Prostate gland (tissue), 2 donors: ENCODE results near the gene INHBE.

Experiments
- POLR2A ChIP-seq: fragments of 450-650 bp; IDR thresholded peaks from one replicate; pipeline ENCODE4 v1.6.1; 2016; ENCODE audit warnings: antibody characterized with exemption, mild to moderate bottlenecking
- POLR2AphosphoS5 ChIP-seq: sonication (generic); formaldehyde crosslinking; IDR thresholded peaks from one replicate; pipeline ENCODE4 v1.6.1; 2017; ENCODE audit warnings: antibody characterized with exemption
- TF ChIP-seq, protein P1 (sequence below), 4 experiments: fragments of 200-600 bp in 2 of 4; fragments of 450-650 bp in 2 of 4; sonication (generic) in 2 of 4; IDR thresholded peaks; 1 replicate in 3 of 4; 2 replicates in 1 of 4; pipeline ENCODE4 v1.5.1; 2016 to 2019; ENCODE audit warnings: antibody characterized with exemption in 4 of 4, mild to moderate bottlenecking in 2 of 4, moderate library complexity in 2 of 4

DNA sequence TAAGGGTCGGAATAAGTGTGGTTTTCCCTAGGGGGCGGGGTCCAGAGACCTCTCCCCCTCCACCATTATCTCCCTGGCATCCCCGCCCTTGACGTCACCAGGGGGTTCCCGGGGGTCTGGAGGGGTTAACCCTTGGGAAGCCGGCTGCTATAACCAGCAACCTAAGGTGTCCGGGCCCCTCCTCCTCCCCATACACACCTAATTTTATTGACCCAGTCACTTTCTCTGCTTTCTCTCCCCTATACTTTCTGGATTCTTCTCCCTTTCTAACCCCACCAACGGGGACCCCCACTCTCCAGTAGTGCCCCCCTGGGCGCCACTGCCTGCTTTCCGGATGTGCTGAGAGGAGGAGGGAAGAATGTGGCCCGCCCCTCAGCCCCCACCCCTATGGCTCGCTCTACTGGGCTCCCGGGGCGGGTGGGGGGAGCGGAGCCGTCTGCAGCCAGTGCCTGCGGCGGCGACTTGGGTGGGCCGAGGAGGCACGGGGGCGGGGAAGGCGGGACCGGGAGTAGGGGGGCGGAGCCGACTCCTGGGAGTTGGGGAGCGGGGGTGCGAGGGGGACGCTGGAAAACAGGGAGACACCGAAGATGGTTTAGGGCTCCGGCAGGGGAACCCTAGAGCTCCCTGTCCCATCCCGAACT lies 6.3 kb downstream of the INHBE start:
- TF ChIP-seq POLR2A (no peak), POLR2AphosphoS5 (no peak)
- TF ChIP-seq, protein P1, sequence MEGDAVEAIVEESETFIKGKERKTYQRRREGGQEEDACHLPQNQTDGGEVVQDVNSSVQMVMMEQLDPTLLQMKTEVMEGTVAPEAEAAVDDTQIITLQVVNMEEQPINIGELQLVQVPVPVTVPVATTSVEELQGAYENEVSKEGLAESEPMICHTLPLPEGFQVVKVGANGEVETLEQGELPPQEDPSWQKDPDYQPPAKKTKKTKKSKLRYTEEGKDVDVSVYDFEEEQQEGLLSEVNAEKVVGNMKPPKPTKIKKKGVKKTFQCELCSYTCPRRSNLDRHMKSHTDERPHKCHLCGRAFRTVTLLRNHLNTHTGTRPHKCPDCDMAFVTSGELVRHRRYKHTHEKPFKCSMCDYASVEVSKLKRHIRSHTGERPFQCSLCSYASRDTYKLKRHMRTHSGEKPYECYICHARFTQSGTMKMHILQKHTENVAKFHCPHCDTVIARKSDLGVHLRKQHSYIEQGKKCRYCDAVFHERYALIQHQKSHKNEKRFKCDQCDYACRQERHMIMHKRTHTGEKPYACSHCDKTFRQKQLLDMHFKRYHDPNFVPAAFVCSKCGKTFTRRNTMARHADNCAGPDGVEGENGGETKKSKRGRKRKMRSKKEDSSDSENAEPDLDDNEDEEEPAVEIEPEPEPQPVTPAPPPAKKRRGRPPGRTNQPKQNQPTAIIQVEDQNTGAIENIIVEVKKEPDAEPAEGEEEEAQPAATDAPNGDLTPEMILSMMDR (IDR thresholded peaks at IDR 0.05) = no peak
